AG10803 (cell line): ENCODE data around the gene S100A6.
A peak's percentile ranks its signal among the peaks of the same experiment; 100 is the strongest.
"Not testable (repeated sequence)": the region's sequence is repeated elsewhere in the genome, so short reads cannot be mapped to it uniquely, and the experiment has no call there.

Experiments
- DNase-seq: peaks from one replicate; pipeline ENCODE4 v3.0.0; 2010; ENCODE audit warnings: low read depth
- H3K4me3 ChIP-seq: 2 replicates; pipeline ENCODE4 v1.5.1; 2011; ENCODE audit warnings: mild to moderate bottlenecking, low read length, control low read depth
- TF ChIP-seq, protein P1 (sequence below): conservative IDR thresholded peaks from 2 replicates; pipeline ENCODE4 v1.5.1; 2011; ENCODE audit warnings: mild to moderate bottlenecking, low read length, control low read depth, inconsistent platforms

The S100A6 gene

GRCh38 chr1:153577138-153577537 lies 41.3 kb upstream of the S100A6 start:
- DNase-seq = no peak
- TF ChIP-seq, protein P1, sequence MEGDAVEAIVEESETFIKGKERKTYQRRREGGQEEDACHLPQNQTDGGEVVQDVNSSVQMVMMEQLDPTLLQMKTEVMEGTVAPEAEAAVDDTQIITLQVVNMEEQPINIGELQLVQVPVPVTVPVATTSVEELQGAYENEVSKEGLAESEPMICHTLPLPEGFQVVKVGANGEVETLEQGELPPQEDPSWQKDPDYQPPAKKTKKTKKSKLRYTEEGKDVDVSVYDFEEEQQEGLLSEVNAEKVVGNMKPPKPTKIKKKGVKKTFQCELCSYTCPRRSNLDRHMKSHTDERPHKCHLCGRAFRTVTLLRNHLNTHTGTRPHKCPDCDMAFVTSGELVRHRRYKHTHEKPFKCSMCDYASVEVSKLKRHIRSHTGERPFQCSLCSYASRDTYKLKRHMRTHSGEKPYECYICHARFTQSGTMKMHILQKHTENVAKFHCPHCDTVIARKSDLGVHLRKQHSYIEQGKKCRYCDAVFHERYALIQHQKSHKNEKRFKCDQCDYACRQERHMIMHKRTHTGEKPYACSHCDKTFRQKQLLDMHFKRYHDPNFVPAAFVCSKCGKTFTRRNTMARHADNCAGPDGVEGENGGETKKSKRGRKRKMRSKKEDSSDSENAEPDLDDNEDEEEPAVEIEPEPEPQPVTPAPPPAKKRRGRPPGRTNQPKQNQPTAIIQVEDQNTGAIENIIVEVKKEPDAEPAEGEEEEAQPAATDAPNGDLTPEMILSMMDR = no peak
- no peak overlapping the region for H3K4me3 ChIP-seq

GRCh38 chr1:153575497-153575896 lies 39.7 kb upstream of the S100A6 start:
- DNase-seq, H3K4me3 ChIP-seq: not testable (repeated sequence)

GRCh38 chr1:153575081-153575491 lies 39.3 kb upstream of the S100A6 start:
- not testable (repeated sequence) for DNase-seq

GRCh38 chr1:153573351-153573750 lies 37.6 kb upstream of the S100A6 start:
- H3K4me3 ChIP-seq = no peak overlapping the region
- TF ChIP-seq, protein P1 = no peak
- no peak for DNase-seq

More at GRCh38 chr1:153575081-153575491, 39.3 kb upstream of the S100A6 start:
- not testable (repeated sequence) for H3K4me3 ChIP-seq

- no peak overlapping the region for H3K4me3 ChIP-seq
- TF ChIP-seq, protein P1 = peak; percentile 91
- peak; percentile 85 for DNase-seq
Measured at GRCh38 chr1:153572569-153573015, 36.8 kb upstream of the S100A6 start.

DNA sequence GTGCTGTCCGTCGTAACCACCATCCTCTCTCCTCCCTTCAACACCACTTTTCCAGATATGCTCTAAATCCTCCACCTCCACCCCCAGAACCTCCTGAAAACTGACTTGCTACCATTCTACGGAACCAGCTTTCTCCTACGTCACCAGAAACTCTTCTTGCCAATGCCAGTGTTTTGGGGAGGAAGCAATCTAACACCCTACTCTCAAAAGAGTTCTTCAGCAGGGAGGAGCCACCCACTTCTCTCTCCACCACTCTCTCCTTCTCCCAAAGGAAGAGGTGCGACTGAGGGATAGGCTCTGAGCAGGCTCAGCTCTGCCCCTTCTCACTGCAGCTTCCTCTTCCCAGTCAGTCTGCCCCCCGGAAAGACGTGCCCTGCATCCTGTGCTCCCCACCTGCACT lies 35.9 kb upstream of the S100A6 start:
- TF ChIP-seq, protein P1 = no peak
- no peak for DNase-seq

DNA sequence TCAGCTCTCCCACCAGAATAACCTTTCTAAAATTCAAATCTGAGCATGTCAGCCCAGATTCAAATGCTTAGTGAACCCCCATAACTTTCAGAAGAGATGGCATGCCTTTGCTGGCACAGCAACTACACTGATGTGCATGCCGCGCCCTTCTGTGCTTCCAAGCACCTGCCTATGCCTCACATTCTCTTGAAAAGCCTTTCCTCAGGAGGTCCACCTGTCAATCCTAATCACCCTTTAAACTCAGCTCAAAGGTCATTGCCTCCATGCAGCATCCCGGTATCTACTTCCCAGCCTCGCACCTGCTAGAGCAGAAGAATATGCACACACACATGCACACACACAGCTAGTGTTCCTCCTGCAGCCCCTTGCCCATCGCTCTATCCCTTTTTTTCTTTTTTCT lies 35.1 kb upstream of the S100A6 start:
- TF ChIP-seq, protein P1 = no peak
- DNase-seq = no peak
- H3K4me3 ChIP-seq = no peak overlapping the region

More for the DNA sequence above, 35.9 kb upstream of the S100A6 start:
- no peak overlapping the region for H3K4me3 ChIP-seq

DNA sequence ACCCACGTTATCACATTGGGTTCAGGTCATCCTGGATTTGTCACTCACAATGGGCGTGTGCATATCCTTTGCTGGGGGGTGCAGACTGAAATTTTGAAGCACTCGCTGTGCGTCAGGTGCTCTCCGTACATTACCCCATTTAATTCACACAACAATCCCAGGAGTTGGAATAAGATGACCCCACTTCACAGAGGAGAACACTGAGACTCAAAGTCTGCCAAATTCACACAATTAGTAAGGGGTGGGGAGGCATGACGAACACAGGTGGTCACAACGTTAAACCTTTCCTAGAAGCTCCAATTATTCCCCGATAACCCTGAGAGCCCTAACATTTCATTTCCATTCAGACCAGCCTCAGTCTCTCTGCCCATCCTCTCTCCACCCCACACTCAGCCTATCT lies 33.7 kb upstream of the S100A6 start:
- no peak overlapping the region for H3K4me3 ChIP-seq
- TF ChIP-seq, protein P1 = no peak
- DNase-seq = no peak
